Hypothalamus (tissue), 51 donors: Measurements from ENCODE around the gene COMP.
"Not testable (repeated sequence)": the region's sequence is repeated elsewhere in the genome, so short reads cannot be mapped to it uniquely, and the experiment has no call there.

Experiments
- DNase-seq, 51 donors: peaks; one replicate each; lab custom pipeline; 2025; lab: John Stamatoyannopoulos, UW

The COMP gene

GRCh38 chr19:18736415-18737336, 54.4 kb downstream of the COMP start:
- peak in 10 of 51 donors; percentile 3 to 36 (median 14) for DNase-seq

- peak in 32 of 51 donors; percentile 8 to 63 (median 31) for DNase-seq
Observed at GRCh38 chr19:18735752-18736151, 55.4 kb downstream of the COMP start.

GRCh38 chr19:18735324-18735723, 55.8 kb downstream of the COMP start:
- no peak for DNase-seq

- not testable (repeated sequence) for DNase-seq
Observed at GRCh38 chr19:18733762-18734332, 57.3 kb downstream of the COMP start.

GRCh38 chr19:18733196-18733647, 57.9 kb downstream of the COMP start:
- DNase-seq, result no peak
